Ovary (tissue), 9 donors: ENCODE measurements around the gene USH2A. TPM values are rescaled to one million over a fixed set of nuclear protein-coding genes. Genes with fewer than 3 reads are reported as not detected.

Experiments
- DNase-seq, 5 donors: peaks; one replicate each; pipeline ENCODE4 v3.0.0-alpha.2; 2019 to 2020
- H3K27ac ChIP-seq, 2 donors: fragments of 200-600 bp; one replicate each; pipeline versions ENCODE4 v1.5.1 to v1.8.0; 2019 to 2022
- H3K27me3 ChIP-seq: fragments of 200-600 bp; one replicate; pipeline ENCODE4 v1.8.0; 2022
- H3K36me3 ChIP-seq: fragments of 200-600 bp; sonication (generic); one replicate; pipeline ENCODE4 v1.5.1; 2019
- H3K4me1 ChIP-seq: one replicate; pipeline ENCODE4 v1.8.1; 2013; ENCODE audit warnings: mild to moderate bottlenecking, moderate library complexity; ENCODE audit not compliant: insufficient read depth
- H3K4me3 ChIP-seq: fragments of 200-600 bp; sonication (generic); one replicate; pipeline ENCODE4 v1.5.1; 2017
- H3K9me3 ChIP-seq, 2 donors: fragments of 200-600 bp in 1 of 2; sonication (generic) in 1 of 2; one replicate each; pipeline versions ENCODE4 v1.5.1 to v1.8.1; 2013 to 2019; ENCODE audit warnings: mild to moderate bottlenecking in 1 of 2, moderate library complexity in 1 of 2
- EP300 ChIP-seq: sonication (generic); formaldehyde crosslinking; IDR thresholded peaks from one replicate; pipeline ENCODE4 v1.6.1; 2017; ENCODE audit warnings: antibody characterized with exemption
- POLR2A ChIP-seq: fragments of 450-650 bp; IDR thresholded peaks from one replicate; pipeline ENCODE4 v1.6.1; 2017; ENCODE audit warnings: antibody characterized with exemption, mild to moderate bottlenecking, moderate library complexity
- WGBS, 3 donors: extraction: QIAGEN DNeasy Blood & Tissue Kit in 1 of 3; methylation state at CpG; one replicate each; pipeline versions ENCODE4 v1.1.5 to v1.1.7; 2013 to 2017; 5-methylcytosine and 5-hydroxymethylcytosine counted together
- intact Hi-C, 4 donors: fragments of 100-400 bp; cut with DNase I; formaldehyde crosslinking; loops; one replicate each; pipeline versions ENCODE4 v1.11.0 to v1.15.1; 2022 to 2023
- polyA plus RNA-seq, 2 donors: library from polyadenylated mRNA; stranded (reverse); fragments of 200-250 nt in 1 of 2; fragments of 350-450 nt in 1 of 2; fragmentation: Illumina TruSeq in 1 of 2; extraction: RNeasy Lipid Tissue Mini Kit (QIAGEN cat#74804) in 1 of 2; gene quantifications; one replicate each; pipeline ENCODE4 v1.2.3, GENCODE V29; 2013 to 2014
- total RNA-seq, 7 donors: library from RNA; depleted of rRNA in 2 of 7; stranded (reverse); fragments of >200 nt in 2 of 7; fragmentation: NEBNext Ultra II Directional in 3 of 7; extraction: Animal tissue kit (Norgen Biotek cat#: 25700) in 3 of 7; gene quantifications; one replicate each; pipeline versions ENCODE4 v1.1.0 to v1.2.4, GENCODE V29; 2016 to 2023
- TF ChIP-seq, protein P1 (sequence below), 3 donors: fragments of 450-650 bp in 2 of 3; fragments of 200-600 bp in 1 of 3; IDR thresholded peaks; one replicate each; pipeline versions ENCODE4 v1.5.1 to v1.8.0; 2016 to 2022; ENCODE audit warnings: antibody characterized with exemption in 3 of 3, mild to moderate bottlenecking in 1 of 3
- donor health status: DM: no; HTN: no; CAD: no; lungs with moderate emphysema.
- donor health status: DM: no; HTN: no; CAD: no.
- donor health status: Bipolar disorder and iron deficiency.
- donor health status: DM: yes; HTN: yes; CAD: no.
- donor health status: DM: no; HTN: no; CAD: no.
- donor health status: DM: yes; HTN: yes; CAD: no.

USH2A gene
- total and polyA plus RNA-seq, 9 donors, result 0.01 to 0.11 TPM; not detected in 7

DNA sequence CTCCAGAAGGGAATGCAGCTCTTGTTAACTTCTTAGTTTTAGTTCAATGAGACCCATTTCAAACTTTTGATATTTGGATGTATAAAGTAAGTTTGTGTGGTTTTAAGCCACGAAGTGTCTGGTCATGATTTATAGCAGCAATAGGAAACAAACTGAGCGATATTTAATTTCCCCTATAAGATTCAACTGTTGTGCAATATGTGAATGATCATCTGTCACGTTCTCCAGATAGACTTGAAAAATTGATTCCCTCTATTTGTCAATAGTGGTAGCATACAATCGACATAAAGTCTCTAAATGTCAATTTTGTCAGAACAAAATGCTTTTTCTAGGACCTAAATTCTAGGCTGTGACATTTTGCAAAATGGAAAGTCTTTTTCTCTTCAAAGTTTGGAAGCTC, 616.0 kb downstream of the USH2A start:
- Histone ChIP-seq H3K36me3 (no peaks in the 10 kb centered on the region), H3K4me1 (no peaks in the 10 kb centered on the region), H3K9me3 (no peaks in the 10 kb centered on the region), H3K27ac (no peak overlapping the region), H3K4me3 (no peak overlapping the region), H3K27me3 (no peaks in the 10 kb centered on the region)
- no peak for DNase-seq
- no peak for TF ChIP-seq POLR2A
- TF ChIP-seq, protein P1, sequence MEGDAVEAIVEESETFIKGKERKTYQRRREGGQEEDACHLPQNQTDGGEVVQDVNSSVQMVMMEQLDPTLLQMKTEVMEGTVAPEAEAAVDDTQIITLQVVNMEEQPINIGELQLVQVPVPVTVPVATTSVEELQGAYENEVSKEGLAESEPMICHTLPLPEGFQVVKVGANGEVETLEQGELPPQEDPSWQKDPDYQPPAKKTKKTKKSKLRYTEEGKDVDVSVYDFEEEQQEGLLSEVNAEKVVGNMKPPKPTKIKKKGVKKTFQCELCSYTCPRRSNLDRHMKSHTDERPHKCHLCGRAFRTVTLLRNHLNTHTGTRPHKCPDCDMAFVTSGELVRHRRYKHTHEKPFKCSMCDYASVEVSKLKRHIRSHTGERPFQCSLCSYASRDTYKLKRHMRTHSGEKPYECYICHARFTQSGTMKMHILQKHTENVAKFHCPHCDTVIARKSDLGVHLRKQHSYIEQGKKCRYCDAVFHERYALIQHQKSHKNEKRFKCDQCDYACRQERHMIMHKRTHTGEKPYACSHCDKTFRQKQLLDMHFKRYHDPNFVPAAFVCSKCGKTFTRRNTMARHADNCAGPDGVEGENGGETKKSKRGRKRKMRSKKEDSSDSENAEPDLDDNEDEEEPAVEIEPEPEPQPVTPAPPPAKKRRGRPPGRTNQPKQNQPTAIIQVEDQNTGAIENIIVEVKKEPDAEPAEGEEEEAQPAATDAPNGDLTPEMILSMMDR (IDR thresholded peaks at IDR 0.05), result no peak
- TF ChIP-seq EP300, result no peak
- 71 to 72% (median 72%) methylated on average over 4 of the region's 4 CpGs for WGBS, 3 donors
- intact Hi-C loops, result no loop called here

DNA sequence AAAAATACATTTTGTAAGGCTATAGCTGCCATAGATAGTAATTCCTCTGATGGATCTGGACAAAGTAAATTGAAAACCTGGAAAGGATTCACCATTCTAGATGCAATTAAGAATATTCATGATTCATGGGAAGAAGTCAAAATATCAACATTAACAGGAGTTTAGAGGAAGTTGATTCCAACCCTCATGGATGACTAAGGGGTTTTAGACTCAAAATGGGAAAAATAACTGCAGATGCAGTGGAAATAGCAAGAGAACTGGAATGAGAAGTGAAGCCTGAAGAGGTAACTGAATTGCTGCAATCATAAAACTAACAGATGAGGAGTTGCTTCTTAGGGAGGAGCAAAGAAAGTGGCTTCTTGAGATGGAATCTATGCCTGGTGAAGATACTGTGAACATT, 625.4 kb downstream of the USH2A start:
- intact Hi-C loops, result no loop called here
- Histone ChIP-seq H3K9me3 (no peaks in the 10 kb centered on the region), H3K36me3 (no peaks in the 10 kb centered on the region), H3K4me1 (no peaks in the 10 kb centered on the region), H3K27ac (no peak overlapping the region), H3K4me3 (no peak overlapping the region), H3K27me3 (no peaks in the 10 kb centered on the region)
- no peak for DNase-seq
- TF ChIP-seq, protein P1 (IDR thresholded peaks at IDR 0.05), result no peak
- no peak for TF ChIP-seq EP300
- no peak for TF ChIP-seq POLR2A

DNA sequence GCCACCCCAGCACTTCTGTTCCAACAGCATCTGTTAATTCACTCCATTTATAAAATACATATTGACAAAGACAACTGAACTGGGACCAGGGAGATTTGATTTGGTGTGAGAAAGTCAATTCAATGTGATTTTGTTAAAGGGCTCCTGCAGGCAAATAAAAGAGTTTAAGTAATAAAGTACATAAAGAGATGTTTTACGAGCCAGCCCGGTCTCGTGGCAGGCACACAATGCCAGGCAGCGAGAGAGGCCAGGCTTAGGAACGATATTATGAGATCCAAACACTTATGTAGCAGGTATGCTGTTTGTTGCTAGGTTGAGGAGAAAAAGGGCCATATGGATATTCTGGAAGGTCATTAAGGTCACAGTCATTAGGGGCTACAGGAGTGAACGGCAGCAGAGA, 629.1 kb downstream of the USH2A start:
- TF ChIP-seq EP300 (no peak), POLR2A (no peak)
- TF ChIP-seq, protein P1 (IDR thresholded peaks at IDR 0.05), result no peak
- Histone ChIP-seq H3K27me3 (no peaks in the 10 kb centered on the region), H3K4me1 (no peaks in the 10 kb centered on the region), H3K36me3 (no peaks in the 10 kb centered on the region), H3K4me3 (no peak overlapping the region), H3K9me3 (no peaks in the 10 kb centered on the region), H3K27ac (no peak overlapping the region)
- intact Hi-C loops, result no loop called here
- WGBS, 3 donors, result 64 to 78% (median 76%) methylated on average over 6 of the region's 6 CpGs
- DNase-seq, result no peak

GRCh38 chr1:215793180-215793579, 630.1 kb downstream of the USH2A start:
- Histone ChIP-seq H3K4me1 (no peaks in the 10 kb centered on the region), H3K4me3 (no peak overlapping the region), H3K27ac (no peak overlapping the region), H3K9me3 (no peaks in the 10 kb centered on the region), H3K36me3 (no peaks in the 10 kb centered on the region), H3K27me3 (no peaks in the 10 kb centered on the region)
- TF ChIP-seq, protein P1 (IDR thresholded peaks at IDR 0.05), result no peak
- intact Hi-C loops, result no loop called here
- no peak for DNase-seq

- 18 to 22% (median 18%) methylated on average over 8 of the region's 8 CpGs for WGBS, 3 donors
- no peak overlapping the region for H3K4me3 ChIP-seq
- no peaks in the 10 kb centered on the region for H3K9me3 ChIP-seq
- TF ChIP-seq EP300 (no peak), POLR2A (no peak)
- TF ChIP-seq, protein P1 (IDR thresholded peaks at IDR 0.05), result no peak
- DNase-seq, result no peak
- H3K4me1 ChIP-seq, result no peaks in the 10 kb centered on the region
- H3K27me3 ChIP-seq, result no peaks in the 10 kb centered on the region
- H3K36me3 ChIP-seq, result no peaks in the 10 kb centered on the region
- intact Hi-C loops, result no loop called here
- H3K27ac ChIP-seq, result no peak overlapping the region
Observed at GRCh38 chr1:215792446-215792845, 630.8 kb downstream of the USH2A start.
